Measurements from ENCODE around the gene GMDS. TPM values are rescaled to one million over a fixed set of nuclear protein-coding genes. Genes with fewer than 3 reads are reported as not detected.

Gene GMDS
- total and polyA plus RNA-seq, 2 experiments from 2014 or later, result 30.1 to 36.5 TPM

DNA sequence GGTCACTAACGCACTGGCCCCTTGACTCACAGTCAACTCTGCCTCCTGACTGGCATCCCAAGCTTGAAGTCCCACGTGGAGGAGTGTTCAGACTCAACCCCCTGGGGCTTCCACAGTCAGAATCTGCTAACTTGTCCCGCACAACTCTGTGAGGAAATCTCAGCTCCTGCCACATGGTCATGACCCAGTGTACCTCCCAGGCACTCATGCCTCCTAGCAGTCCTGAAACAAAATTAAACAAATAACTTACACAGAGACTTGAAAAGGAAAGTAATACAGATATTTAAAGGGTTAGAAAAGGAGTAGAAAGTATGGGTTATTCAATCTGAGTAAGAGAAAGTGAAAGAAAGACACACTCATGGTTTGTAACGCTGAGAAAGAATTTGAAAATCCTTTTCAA is 134.9 kb downstream of the GMDS start:
- H3K27me3 ChIP-seq (ENCODE audit: insufficient read depth), result no peaks in the 10 kb centered on the region
- DNase-seq (ENCODE audit: low spot score) (no peak), ATAC-seq (no peak)
- 0 out of 2 replicates have a peak, but pooled peaks cover 3% of the 10 kb centered on the region for H3K79me2 ChIP-seq (replicated peaks; ENCODE audit: insufficient read depth)
- H2AFZ ChIP-seq, result no peak overlapping the region
- Mint-ChIP-seq H3K27ac (no peak overlapping the region), H3K27me3 (ENCODE audit: insufficient read depth, low read depth, poor library complexity) (peaks cover 1% of the 10 kb centered on the region), H3K9me3 (no peaks in the 10 kb centered on the region), H3K36me3 (ENCODE audit: low read depth) (no peaks in the 10 kb centered on the region), H3K4me1 (peaks cover 10% of the 10 kb centered on the region; the same call in 2 of the 3 replicates), H3K4me3 (no peak overlapping the region)
- TF ChIP-seq STAT1 (IDR thresholded peaks at IDR 0.05; ENCODE audit: unreplicated experiment) (no peak), EZH2phosphoT487 (IDR thresholded peaks at IDR 0.05; ENCODE audit: unreplicated experiment) (no peak), CREB1 (CRISPR knock-in tag; IDR thresholded peaks at IDR 0.05; ENCODE audit: low read depth) (no peak), EZH2 (IDR thresholded peaks at IDR 0.05; ENCODE audit: low read depth, unreplicated experiment) (no peak), NANOG (IDR thresholded peaks at IDR 0.05; ENCODE audit: borderline replicate concordance) (no peak), ZNF331 (CRISPR knock-in tag; IDR thresholded peaks at IDR 0.05; ENCODE audit: low read depth) (no peak), ZNF114 (CRISPR knock-in tag; IDR thresholded peaks at IDR 0.05) (no peak), POLR2AphosphoS5 (IDR thresholded peaks at IDR 0.05; ENCODE audit: low read depth) (no peak), JUNB (IDR thresholded peaks at IDR 0.05; ENCODE audit: unreplicated experiment) (no peak)
- TF ChIP-seq, protein P1, sequence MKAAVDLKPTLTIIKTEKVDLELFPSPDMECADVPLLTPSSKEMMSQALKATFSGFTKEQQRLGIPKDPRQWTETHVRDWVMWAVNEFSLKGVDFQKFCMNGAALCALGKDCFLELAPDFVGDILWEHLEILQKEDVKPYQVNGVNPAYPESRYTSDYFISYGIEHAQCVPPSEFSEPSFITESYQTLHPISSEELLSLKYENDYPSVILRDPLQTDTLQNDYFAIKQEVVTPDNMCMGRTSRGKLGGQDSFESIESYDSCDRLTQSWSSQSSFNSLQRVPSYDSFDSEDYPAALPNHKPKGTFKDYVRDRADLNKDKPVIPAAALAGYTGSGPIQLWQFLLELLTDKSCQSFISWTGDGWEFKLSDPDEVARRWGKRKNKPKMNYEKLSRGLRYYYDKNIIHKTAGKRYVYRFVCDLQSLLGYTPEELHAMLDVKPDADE (IDR thresholded peaks at IDR 0.05), result no peak
- TF ChIP-seq, protein P2, sequence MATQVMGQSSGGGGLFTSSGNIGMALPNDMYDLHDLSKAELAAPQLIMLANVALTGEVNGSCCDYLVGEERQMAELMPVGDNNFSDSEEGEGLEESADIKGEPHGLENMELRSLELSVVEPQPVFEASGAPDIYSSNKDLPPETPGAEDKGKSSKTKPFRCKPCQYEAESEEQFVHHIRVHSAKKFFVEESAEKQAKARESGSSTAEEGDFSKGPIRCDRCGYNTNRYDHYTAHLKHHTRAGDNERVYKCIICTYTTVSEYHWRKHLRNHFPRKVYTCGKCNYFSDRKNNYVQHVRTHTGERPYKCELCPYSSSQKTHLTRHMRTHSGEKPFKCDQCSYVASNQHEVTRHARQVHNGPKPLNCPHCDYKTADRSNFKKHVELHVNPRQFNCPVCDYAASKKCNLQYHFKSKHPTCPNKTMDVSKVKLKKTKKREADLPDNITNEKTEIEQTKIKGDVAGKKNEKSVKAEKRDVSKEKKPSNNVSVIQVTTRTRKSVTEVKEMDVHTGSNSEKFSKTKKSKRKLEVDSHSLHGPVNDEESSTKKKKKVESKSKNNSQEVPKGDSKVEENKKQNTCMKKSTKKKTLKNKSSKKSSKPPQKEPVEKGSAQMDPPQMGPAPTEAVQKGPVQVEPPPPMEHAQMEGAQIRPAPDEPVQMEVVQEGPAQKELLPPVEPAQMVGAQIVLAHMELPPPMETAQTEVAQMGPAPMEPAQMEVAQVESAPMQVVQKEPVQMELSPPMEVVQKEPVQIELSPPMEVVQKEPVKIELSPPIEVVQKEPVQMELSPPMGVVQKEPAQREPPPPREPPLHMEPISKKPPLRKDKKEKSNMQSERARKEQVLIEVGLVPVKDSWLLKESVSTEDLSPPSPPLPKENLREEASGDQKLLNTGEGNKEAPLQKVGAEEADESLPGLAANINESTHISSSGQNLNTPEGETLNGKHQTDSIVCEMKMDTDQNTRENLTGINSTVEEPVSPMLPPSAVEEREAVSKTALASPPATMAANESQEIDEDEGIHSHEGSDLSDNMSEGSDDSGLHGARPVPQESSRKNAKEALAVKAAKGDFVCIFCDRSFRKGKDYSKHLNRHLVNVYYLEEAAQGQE (IDR thresholded peaks at IDR 0.05; ENCODE audit: unreplicated experiment), result no peak
- TF ChIP-seq, protein P3, sequence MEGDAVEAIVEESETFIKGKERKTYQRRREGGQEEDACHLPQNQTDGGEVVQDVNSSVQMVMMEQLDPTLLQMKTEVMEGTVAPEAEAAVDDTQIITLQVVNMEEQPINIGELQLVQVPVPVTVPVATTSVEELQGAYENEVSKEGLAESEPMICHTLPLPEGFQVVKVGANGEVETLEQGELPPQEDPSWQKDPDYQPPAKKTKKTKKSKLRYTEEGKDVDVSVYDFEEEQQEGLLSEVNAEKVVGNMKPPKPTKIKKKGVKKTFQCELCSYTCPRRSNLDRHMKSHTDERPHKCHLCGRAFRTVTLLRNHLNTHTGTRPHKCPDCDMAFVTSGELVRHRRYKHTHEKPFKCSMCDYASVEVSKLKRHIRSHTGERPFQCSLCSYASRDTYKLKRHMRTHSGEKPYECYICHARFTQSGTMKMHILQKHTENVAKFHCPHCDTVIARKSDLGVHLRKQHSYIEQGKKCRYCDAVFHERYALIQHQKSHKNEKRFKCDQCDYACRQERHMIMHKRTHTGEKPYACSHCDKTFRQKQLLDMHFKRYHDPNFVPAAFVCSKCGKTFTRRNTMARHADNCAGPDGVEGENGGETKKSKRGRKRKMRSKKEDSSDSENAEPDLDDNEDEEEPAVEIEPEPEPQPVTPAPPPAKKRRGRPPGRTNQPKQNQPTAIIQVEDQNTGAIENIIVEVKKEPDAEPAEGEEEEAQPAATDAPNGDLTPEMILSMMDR (conservative IDR thresholded peaks at IDR 0.05; ENCODE audit: low read depth in 2 of 2), result no peak
- TF ChIP-seq, protein P4, sequence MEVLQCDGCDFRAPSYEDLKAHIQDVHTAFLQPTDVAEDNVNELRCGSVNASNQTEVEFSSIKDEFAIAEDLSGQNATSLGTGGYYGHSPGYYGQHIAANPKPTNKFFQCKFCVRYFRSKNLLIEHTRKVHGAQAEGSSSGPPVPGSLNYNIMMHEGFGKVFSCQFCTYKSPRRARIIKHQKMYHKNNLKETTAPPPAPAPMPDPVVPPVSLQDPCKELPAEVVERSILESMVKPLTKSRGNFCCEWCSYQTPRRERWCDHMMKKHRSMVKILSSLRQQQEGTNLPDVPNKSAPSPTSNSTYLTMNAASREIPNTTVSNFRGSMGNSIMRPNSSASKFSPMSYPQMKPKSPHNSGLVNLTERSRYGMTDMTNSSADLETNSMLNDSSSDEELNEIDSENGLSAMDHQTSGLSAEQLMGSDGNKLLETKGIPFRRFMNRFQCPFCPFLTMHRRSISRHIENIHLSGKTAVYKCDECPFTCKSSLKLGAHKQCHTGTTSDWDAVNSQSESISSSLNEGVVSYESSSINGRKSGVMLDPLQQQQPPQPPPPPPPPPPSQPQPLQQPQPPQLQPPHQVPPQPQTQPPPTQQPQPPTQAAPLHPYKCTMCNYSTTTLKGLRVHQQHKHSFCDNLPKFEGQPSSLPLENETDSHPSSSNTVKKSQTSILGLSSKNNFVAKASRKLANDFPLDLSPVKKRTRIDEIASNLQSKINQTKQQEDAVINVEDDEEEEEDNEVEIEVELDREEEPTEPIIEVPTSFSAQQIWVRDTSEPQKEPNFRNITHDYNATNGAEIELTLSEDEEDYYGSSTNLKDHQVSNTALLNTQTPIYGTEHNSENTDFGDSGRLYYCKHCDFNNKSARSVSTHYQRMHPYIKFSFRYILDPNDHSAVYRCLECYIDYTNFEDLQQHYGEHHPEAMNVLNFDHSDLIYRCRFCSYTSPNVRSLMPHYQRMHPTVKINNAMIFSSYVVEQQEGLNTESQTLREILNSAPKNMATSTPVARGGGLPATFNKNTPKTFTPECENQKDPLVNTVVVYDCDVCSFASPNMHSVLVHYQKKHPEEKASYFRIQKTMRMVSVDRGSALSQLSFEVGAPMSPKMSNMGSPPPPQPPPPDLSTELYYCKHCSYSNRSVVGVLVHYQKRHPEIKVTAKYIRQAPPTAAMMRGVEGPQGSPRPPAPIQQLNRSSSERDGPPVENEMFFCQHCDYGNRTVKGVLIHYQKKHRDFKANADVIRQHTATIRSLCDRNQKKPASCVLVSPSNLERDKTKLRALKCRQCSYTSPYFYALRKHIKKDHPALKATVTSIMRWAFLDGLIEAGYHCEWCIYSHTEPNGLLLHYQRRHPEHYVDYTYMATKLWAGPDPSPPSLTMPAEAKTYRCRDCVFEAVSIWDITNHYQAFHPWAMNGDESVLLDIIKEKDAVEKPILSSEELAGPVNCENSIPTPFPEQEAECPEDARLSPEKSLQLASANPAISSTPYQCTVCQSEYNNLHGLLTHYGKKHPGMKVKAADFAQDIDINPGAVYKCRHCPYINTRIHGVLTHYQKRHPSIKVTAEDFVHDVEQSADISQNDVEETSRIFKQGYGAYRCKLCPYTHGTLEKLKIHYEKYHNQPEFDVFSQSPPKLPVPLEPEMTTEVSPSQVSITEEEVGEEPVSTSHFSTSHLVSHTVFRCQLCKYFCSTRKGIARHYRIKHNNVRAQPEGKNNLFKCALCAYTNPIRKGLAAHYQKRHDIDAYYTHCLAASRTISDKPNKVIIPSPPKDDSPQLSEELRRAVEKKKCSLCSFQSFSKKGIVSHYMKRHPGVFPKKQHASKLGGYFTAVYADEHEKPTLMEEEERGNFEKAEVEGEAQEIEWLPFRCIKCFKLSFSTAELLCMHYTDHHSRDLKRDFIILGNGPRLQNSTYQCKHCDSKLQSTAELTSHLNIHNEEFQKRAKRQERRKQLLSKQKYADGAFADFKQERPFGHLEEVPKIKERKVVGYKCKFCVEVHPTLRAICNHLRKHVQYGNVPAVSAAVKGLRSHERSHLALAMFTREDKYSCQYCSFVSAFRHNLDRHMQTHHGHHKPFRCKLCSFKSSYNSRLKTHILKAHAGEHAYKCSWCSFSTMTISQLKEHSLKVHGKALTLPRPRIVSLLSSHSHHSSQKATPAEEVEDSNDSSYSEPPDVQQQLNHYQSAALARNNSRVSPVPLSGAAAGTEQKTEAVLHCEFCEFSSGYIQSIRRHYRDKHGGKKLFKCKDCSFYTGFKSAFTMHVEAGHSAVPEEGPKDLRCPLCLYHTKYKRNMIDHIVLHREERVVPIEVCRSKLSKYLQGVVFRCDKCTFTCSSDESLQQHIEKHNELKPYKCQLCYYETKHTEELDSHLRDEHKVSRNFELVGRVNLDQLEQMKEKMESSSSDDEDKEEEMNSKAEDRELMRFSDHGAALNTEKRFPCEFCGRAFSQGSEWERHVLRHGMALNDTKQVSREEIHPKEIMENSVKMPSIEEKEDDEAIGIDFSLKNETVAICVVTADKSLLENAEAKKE (CRISPR knock-in tag; IDR thresholded peaks at IDR 0.05), result no peak
- peaks cover 3% of the 10 kb centered on the region; the same call in 1 of the 2 replicates for H3K4me1 ChIP-seq (ENCODE audit: insufficient read depth)
- 0 out of 2 replicates have a peak, but pooled peaks cover 7% of the 10 kb centered on the region for H4K20me1 ChIP-seq (replicated peaks; ENCODE audit: insufficient read depth)
- no peak overlapping the region for H3K4me2 ChIP-seq
- no peak overlapping the region for H3K27ac ChIP-seq (ENCODE audit: low read depth)
- no peaks in the 10 kb centered on the region for H3F3A ChIP-seq (replicated peaks; ENCODE audit: low read depth)
- no peaks in the 10 kb centered on the region for H3K9me2 ChIP-seq (ENCODE audit: insufficient read depth)
- no peaks in the 10 kb centered on the region for H3K36me3 ChIP-seq (ENCODE audit: insufficient read depth)
- no peak overlapping the region for H3K4me3 ChIP-seq
